Lower lobe of right lung (tissue), 2 donors: ENCODE results near the gene ZG16B. TPM values are rescaled to one million over a fixed set of nuclear protein-coding genes. Genes with fewer than 3 reads are reported as not detected.
A peak's percentile ranks its signal among the peaks of the same experiment; 100 is the strongest.

ENCODE experiments used
- ATAC-seq, 2 donors: fragments of 200-7000 bp; cut with Tn5 transposase; one replicate each; pipeline ENCODE4 v1.9.1; 2020 to 2022; ENCODE audit warnings: mild to moderate bottlenecking in 2 of 2, moderate library complexity in 2 of 2
- DNase-seq: peaks from one replicate; pipeline ENCODE4 v3.0.0-alpha.2; 2020
- H3K27ac ChIP-seq: fragments of 200-600 bp; one replicate; pipeline ENCODE4 v1.8.0; 2022
- H3K27me3 ChIP-seq: fragments of 200-600 bp; one replicate; pipeline ENCODE4 v1.8.0; 2022; ENCODE audit warnings: low read depth
- H3K36me3 ChIP-seq: fragments of 200-600 bp; one replicate; pipeline ENCODE4 v1.8.0; 2022; ENCODE audit warnings: mild to moderate bottlenecking
- H3K4me1 ChIP-seq: fragments of 200-600 bp; one replicate; pipeline ENCODE4 v1.8.0; 2022
- H3K4me3 ChIP-seq: fragments of 200-600 bp; one replicate; pipeline ENCODE4 v1.8.0; 2022; ENCODE audit warnings: mild to moderate bottlenecking
- H3K9me3 ChIP-seq: fragments of 200-600 bp; one replicate; pipeline ENCODE4 v1.8.0; 2022
- CTCF ChIP-seq: fragments of 200-600 bp; IDR thresholded peaks from one replicate; pipeline ENCODE4 v1.8.0; 2022; ENCODE audit warnings: antibody characterized with exemption, mild to moderate bottlenecking
- intact Hi-C: fragments of 100-400 bp; cut with DNase I; formaldehyde crosslinking; loops from one replicate; pipeline ENCODE4 v1.11.0; 2022
- total RNA-seq: library from RNA; stranded (reverse); fragmentation: NEBNext Ultra II Directional; extraction: Animal tissue kit (Norgen Biotek cat#: 25700); gene quantifications from one replicate; pipeline ENCODE4 v1.2.1, GENCODE V29; 2021
- donor health status: DM: no; HTN: yes; CAD: no; lungs with severe emphysema.

Gene ZG16B
- total RNA-seq, 1 donor from 2014 or later = 4.5 TPM

GRCh38 chr16:2785101-2785991 is 44.8 kb upstream of the ZG16B start:
- peak overlapping the region; percentile 57 for H3K4me3 ChIP-seq
- H3K27ac ChIP-seq = no peak overlapping the region
- TF ChIP-seq CTCF = no peak
- peaks cover 9% of the 10 kb centered on the region for H3K4me1 ChIP-seq
- DNase-seq (peak; percentile 60), ATAC-seq (peak; percentile 52 to 59)
- no peaks in the 10 kb centered on the region for H3K36me3 ChIP-seq
- H3K9me3 ChIP-seq = no peaks in the 10 kb centered on the region
- intact Hi-C loops = no loop called here
- H3K27me3 ChIP-seq = peaks cover 47% of the 10 kb centered on the region

GRCh38 chr16:2786061-2786825 is 43.9 kb upstream of the ZG16B start:
- H3K36me3 ChIP-seq = no peaks in the 10 kb centered on the region
- no peaks in the 10 kb centered on the region for H3K9me3 ChIP-seq
- TF ChIP-seq CTCF = no peak
- H3K4me1 ChIP-seq = peaks cover 9% of the 10 kb centered on the region
- peaks cover 56% of the 10 kb centered on the region for H3K27me3 ChIP-seq
- no peak overlapping the region for H3K27ac ChIP-seq
- DNase-seq = peak; percentile 23
- H3K4me3 ChIP-seq = peak overlapping the region; percentile 57
- no peak for ATAC-seq
- intact Hi-C loops = no loop called here

- intact Hi-C loops = no loop called here
- TF ChIP-seq CTCF = no peak
- Histone ChIP-seq H3K36me3 (no peaks in the 10 kb centered on the region), H3K27ac (no peak overlapping the region), H3K27me3 (peaks cover 59% of the 10 kb centered on the region), H3K4me1 (peaks cover 9% of the 10 kb centered on the region), H3K9me3 (no peaks in the 10 kb centered on the region), H3K4me3 (no peak overlapping the region)
- peak; percentile 5 for DNase-seq
- no peak for ATAC-seq
These were observed 43.3 kb upstream of the ZG16B start for GRCh38 chr16:2786826-2787151.

GRCh38 chr16:2787406-2787805 is 42.7 kb upstream of the ZG16B start, which contains the start of gene PRSS33:
Gene PRSS33, minus strand, starts transcription at chr16:2787560. Its CDS starts 1,013 bp downstream, at chr16:2786547.
- Histone ChIP-seq H3K4me1 (peaks cover 9% of the 10 kb centered on the region), H3K27ac (no peak within 1 kb of the TSS), H3K36me3 (no peaks in the 10 kb centered on the region), H3K9me3 (no peaks in the 10 kb centered on the region), H3K27me3 (peaks cover 62% of the 10 kb centered on the region), H3K4me3 (no peak within 1 kb of the TSS)
- TF ChIP-seq CTCF = no peak
- DNase-seq = peak; percentile 28
- ATAC-seq = no peak
- intact Hi-C loops = no loop called here

GRCh38 chr16:2787961-2788360 is 42.1 kb upstream of the ZG16B start:
- no peaks in the 10 kb centered on the region for H3K9me3 ChIP-seq
- H3K4me3 ChIP-seq = no peak overlapping the region
- peak; percentile 13 for DNase-seq
- no peak overlapping the region for H3K27ac ChIP-seq
- H3K27me3 ChIP-seq = peaks cover 62% of the 10 kb centered on the region
- intact Hi-C loops = no loop called here
- H3K36me3 ChIP-seq = no peaks in the 10 kb centered on the region
- no peak for ATAC-seq
- peaks cover 9% of the 10 kb centered on the region for H3K4me1 ChIP-seq
- no peak for TF ChIP-seq CTCF
